NCI-H226 (cell line): ENCODE results near the gene MPP2.
"Not testable (repeated sequence)": the region's sequence is repeated elsewhere in the genome, so short reads cannot be mapped to it uniquely, and the experiment has no call there.

Experiments
- DNase-seq: peaks from one replicate; pipeline ENCODE4 v3.0.0-alpha.2; 2015

Gene MPP2

DNA sequence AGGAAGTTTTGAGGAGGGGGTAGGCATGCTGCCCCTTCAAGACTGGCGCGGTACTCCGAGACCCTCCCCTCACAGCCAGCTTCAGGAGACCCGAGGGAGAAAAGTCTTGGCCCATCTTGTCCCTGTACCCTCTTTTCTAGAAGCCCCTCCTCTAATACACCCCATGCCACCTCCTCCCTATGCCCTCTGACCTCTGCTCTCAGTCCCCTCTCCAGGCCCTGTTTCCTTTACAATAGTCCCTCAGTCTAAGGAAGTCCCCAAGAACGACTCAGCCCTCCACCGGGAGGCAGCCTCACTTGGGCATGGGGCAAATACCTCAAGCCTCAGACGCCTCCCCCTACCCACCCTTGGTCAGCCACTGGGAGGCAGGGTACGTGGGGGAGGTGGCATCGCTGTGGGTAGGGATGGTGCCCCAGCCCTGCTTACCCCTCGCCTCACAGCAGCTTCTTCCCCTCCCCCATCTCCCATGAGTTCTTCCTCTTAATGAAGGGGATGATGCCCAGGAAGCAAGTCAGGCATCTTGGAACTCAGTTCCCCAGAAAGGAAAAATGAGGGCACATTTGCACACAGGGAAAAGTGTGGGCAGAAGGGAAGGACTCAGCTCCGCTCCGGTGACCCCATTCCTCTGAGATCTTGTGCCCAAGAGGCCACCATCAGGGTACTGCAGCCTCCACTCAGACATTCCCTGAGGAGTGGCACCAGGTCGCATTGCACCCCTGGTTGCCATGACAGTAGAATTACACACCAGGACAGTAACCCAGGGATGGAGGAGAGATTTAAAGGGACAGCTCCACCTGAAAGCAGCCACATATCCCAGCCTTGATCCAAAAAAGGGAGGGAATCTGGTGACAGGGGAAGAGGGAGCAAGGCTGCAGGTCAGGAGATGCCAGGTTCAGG, 6.2 kb downstream of the MPP2 start:
- no peak for DNase-seq

DNA sequence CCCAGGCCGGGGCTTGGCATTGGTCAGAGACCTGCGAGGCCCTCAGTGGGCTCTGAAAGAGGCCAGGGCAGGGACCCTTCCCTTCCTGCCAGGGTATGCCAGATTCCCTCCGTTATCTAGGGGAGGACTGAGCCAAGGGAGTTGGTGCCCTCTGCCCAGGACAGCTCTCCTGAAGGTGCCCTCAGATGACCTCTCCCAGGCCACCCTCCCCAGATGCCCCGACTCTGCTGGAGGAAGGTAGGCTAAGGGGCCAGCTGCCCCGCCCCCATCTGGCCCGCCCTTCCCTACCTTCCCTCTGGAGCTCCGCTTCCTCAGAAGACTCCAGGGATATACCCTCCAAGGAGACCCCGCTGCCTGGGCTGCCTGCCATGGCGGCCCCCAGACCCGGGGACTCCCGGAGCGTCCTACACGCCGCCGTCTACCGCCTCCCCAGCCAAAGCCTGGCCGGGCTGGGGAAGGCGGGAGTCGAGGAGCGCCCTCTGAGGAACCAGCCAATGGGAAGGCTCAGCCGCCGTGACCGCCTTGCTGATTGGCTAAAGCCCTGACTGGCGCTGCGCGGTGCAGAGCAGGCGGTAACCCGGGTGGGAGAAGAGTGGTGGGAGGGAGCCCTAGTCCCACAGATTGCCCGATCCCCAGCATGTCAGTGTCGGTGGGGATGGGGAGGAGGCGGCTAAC, 7.0 kb downstream of the MPP2 start:
- peak; percentile 89 for DNase-seq

DNA sequence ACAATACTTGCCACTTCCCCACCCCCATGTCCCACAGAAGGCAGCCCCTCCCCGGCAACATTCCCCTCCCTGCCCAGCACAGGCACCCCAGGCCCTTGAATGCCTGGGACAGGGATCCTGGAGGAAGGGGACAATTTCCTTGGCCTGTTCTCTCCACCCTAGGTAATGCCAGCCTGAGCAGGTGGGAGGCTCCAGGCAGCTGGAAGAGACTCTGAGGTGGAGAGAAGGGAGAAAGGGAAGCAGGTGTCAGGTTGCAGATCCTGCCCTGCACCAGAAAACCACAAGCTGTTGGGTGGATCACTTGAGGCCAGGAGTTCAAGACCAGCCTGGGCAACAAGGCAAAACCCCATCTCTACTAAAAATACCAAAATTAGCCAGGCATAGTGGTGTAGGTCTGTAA, 8.9 kb downstream of the MPP2 start:
- DNase-seq: peak; percentile 6

DNA sequence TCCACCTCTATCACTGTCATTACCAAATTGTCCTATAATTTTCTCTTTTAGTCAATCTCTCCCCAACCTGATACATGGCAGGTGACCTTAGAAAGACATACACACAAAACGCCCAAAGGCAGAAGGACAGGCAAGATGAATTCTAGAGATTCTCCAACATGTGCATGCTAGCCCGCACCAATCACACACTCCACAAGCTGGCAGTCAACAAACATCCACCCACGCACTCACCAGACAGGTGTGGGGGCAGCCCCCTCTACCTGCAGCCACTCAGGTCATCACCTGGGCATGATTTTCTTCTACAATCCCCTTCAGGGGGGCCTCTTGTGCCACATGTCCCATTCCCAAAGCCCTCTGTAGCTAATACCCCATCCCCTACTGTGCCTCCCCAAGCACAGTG, 9.5 kb downstream of the MPP2 start:
- DNase-seq: no peak

DNA sequence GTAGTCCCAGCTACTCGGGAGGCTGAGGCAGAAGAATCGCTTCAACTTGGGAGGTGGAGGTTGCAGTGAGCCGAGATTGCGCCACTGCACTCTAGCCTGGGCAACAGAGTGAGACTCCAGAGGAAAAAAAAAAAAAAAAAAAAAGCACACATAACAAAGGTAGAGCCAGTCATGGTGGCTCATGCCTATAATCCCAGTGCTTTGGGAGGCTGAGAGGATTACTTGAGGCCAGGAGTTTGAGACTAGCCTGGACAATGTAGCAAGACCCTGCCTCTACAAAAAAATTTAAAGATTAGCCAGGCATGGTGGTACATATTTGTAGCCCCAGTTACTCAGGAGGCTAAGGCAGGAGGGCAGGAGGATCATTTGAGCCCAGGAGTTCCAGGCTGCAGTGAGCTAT, 12.8 kb downstream of the MPP2 start:
- DNase-seq: not testable (repeated sequence)

DNA sequence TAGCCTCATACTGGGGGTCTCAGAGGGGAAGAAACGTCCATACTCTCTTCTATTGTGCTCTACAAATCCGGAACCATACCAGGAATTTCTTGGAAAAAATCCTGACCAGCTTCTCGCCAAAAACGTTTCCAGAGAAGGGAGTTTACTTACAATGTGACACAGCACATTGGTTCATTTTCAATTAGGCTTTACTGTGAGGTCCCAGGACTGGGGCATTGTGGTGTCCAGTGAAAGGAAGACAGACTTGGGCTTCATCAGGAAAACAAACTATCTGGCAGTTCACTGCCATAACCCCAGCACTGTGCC, 14.7 kb downstream of the MPP2 start:
- no peak for DNase-seq

DNA sequence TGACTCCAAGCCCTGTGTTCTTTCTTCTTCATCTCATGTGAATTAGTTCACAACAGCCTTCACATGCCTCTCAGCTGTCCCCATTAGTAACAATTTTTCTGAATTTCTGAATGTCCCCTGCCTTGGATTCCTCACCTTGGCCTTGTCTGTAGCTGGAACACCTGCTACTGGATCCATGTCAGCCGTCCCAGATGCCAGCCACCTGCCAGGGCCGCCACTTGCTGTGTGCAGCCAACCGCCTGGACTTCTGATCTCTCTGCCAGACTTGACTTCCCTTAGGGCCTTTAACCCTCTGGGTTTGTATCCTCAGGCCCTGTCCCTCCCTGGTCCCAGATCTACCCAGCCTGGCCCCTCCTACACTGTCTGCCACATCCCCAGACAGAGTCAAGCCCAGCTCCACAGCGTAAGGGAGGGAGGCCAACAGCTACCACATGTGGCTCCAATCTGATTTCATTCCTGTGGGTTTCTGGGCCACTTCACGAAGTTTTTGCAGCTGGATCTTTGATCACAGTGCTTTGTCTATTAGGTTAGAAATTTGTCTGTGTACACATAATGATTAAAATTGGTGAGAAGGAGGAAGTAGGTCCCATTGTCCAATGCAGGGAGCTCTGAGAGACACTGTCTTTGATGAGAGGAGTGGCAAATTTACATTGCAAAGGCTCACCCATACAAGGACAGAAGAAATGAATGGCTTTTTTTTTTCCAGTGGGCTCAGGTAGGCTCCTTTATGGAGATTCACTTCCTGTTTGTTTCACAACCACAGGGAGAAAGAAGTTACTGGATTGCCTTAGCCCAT, 15.3 kb downstream of the MPP2 start:
- DNase-seq: no peak

DNA sequence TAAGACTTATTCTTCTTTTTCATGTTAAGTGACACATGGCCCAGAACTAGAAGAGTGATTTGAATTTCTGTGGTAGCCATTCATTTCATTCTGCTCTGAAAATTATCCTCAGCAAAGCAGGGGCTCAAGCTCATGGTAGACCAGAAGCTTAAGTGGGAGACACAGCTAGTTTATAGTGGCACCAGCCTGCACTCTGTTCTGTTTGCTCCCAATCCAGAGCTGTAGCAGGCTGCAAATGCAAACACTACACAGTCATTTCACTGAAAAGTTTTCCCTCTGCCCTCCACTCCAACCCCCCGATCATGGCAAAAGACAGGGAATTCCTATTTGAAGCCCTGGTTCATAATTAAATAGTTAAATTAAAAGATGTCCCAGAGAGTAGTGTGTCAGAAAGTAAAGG, 17.1 kb downstream of the MPP2 start:
- DNase-seq: no peak

DNA sequence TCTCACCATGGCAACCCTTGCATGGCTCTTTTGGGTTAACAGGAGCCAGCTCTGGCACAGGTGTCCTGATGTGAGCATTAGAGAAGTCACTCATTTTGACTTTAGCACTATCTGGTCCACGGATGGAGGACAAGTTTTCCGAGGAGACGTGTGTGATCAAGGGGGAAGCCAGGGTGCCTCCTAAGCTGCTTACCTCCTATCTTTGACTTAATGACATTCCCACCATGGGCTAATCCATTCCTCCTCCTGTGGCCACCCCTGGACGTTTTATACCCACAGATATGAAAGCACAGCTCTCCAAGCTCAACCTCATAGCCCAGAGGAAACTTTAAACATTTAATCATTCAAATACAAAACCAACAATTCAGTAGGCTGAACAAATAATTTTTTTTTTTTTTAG, 18.8 kb downstream of the MPP2 start:
- no peak for DNase-seq

DNA sequence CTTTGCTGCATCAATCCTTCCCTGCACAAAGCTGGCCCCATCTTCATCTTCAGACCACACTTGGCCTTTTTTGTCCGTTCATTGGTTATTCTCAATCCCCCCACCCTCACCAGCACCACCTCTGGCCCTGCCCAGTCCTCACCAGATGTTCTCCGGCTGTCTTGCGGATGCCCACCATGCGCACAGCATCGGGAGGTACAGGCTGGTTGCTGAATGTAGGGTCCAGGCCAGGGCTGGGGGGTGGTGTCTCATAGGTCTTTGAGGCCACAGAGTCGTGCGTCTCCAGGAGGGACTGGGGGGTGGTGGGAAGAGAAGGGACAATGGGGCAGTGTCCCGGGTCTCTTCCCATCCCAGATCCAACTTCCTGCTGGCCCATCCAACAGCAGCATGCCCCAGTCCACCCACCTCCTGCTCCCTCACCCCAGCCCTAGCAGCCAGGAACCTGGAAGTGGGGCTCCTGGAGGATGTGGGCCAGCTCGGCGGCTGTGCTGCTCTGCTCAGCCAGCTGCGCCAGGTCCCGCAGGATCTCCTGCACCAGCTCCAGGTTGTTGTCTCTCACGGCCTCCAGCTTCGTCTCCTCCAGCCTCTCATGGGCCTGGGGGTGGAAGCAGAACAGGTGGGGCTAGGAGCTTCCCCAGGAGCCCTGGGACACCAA, 24.4 kb downstream of the MPP2 start:
- no peak for DNase-seq

DNA sequence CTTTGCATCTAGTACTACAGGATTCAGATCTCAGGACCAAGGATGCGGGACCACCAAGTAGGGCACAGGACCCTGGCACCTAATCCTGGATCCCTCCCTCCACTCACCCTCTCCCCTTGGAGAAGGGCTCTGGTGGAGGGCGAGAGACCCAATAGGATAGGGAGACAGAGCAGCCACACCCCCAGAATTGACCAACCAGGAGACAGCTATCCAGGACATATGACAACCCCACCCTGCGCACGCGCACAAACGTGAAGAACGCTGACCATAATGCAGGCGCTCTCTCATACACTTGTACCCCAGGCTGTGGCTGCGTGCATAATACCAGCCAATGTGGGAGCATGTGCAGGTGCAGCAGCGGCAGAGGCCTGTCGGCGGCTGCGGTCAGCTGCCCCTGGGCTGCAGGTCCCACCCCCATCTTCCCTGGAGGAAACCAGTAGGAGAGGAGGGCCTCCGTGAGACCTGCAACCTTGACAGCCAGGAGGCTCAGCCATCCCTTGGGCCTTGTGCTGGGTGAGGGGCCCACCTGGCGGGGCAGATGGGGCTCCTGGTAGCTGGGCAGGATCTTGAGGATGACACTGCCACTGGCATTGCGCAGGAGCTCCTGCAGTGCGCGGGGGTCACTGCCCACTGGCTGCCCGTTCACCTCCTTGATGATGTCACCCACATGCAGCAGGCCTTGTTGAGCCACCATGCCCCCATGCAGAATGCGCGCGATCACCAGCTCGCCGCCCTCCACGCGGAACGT, 25.4 kb downstream of the MPP2 start:
- no peak for DNase-seq

DNA sequence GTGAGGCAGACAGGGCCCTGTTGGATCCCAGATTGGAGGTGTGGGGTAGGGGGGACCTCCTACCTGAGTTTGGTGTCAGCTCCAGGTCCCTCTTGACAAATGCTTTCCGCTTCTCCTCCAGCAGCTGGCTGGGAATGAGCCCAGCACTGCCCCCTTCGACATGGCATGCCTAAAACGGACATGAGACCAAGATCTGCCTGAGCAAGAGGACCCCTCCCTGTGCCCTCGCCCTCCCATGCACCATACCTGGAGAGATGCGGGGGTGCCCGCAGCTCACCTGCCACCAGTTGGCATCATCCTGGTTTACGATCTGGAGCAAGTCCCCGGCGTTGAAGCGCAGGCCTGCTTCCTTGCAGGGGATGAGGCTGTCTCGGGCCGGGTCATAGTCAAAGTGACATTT, 26.2 kb downstream of the MPP2 start:
- DNase-seq: no peak

DNA sequence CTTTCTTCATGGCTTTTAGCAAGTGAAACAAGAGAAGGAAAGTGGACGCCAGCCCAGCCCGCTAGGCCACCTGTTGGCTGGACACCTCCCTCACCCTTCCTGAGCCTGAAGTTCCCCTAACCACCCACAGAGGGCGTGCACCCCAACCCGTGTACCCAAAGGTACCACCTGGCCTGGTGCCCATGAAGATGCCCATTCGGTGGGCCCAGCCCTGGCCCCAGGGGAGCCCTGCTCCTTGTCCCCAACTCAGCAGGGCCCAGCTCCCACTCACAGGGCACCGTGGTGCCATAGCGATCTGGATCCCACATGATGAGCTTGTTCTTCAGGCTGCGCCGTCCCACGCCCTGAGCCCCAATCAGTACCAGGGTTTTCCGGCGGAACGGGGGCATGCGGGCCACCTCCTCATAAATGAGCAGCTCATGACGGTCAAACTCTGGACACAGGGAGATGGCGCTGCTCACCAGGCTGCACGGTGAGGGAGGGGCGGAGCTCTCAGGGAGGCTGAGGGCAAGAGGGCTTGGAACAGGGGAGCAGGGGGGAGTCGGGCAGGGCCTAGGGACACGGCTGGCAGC, 26.8 kb downstream of the MPP2 start:
- DNase-seq: peak; percentile 41

DNA sequence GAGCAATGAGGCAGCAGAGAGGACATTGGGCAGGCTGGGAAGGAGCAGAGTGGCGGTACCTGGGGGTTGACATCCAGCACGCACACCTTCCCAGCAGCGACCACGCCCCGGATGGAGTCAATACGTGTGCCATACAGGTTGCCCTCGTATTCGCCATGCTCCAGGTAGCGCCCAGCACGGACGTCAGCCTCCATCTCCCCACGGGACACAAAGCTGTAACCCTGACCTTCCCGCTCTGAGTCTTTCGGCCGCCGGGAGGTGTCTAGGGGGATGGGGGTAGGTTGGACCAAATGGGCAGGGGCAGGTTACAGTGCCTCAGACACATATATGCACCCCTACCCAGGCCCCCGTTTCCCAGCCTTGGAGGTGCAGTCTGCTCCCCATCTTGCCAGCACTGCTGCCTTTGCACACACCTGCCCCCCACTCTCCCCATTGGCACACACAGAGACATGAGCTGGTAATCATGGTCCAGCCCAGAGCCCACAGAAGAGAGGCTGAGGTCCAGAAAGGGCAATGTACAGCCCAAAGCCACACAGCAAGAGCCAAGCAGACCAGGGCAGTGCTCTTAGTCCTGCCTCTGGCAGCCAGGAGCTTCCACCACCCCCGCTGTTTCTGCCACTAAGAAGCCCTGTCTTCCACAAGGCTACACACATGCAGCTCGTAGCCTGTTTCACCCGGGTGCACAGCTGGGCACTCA, 27.5 kb downstream of the MPP2 start:
- no peak for DNase-seq

DNA sequence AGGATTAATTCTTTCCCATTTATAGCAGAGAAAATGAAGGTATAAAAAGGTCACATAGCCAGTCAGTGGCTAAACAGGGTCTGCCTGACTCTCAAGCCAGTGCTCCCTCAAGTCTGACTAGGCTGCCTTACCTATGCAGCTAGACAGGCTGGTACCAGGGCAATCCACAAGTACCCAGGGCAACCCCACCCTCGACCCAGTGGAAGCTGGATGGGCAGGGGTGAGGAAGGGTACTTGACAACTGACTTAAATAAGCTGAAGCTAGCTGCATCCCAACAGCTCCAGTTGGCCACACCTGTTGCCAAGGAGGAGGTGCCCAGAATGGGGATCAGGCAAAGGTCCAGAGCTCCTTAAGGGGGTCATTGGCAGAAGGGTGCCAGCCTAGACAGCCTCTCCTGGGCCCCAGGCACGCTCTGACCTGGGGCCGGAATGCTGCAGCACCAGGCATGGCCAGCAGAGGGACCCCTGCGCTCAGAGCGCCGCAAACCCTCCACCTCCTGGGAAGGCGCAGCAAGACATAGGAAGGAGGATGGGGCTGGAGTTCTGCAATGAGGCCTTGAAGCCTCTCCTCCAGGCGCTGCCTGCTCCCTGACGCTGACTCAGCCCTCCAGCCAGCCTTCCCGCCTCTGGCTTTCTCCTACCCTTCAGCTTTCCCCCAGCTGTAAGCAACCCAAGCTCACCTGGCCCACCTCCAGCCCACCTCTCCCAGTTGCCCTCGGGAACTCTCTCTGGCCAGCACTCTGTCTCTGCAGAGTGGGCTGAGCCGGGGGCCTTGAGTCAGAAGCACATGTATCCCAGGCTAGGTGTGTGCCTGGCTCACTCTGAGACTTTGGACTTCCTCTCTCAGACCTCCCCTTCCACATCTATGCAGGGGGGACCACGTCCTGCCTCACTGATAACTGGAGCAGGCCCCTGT, 28.8 kb downstream of the MPP2 start:
- DNase-seq: peak; percentile 87

DNA sequence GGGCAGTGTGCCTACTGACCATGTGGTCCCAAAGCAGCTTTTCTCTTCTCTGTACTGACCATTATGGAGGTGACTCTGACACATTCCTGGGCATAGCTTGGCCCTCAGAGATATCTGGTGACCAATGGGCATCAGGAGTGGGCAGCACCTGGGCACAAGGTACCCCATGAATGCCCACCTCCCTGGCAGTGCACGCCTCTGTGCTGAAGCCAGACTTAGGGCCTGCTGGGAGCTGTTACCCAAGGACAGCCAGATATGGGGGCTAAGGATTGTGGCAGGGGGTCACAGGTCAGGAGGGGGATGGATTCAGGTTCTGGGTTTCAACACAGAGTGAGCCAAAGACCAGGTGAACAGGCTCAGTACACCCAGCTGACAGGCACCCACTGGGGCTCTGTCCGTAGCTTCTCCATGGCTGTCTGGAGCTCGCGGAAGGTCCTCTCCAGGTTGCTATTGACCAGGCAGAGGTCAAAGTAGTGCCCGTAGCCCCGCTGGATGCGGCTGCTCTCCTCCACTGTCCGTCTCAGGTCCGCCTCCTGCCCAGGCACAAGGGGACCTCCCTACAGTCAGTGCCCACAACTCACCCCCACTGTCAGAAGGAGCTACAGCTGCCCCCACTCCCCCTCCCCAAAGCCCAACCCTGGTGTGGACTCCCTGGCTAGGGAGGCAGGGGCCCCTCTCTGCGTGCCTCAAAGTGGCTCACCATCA, 29.7 kb downstream of the MPP2 start:
- DNase-seq: no peak

DNA sequence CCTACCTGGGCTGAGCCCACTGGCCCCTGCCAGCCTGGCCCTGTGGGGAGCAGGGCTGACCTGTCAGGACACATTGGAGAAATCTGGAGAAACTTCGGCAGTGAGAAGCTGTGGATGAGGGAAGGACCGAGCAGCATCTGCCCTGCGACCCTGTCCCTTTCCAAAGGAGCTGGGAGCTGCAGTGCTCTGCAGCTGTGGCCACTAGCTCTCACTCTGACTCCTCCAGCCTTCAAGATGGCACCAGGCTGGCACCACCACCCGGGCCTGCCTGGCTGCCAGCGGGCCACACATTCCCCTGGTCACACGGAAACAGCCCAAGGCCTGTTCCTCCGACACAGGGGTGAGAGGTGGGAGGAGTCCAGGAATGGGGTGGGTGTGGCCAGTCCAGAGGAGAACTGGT, 30.3 kb downstream of the MPP2 start:
- no peak for DNase-seq

DNA sequence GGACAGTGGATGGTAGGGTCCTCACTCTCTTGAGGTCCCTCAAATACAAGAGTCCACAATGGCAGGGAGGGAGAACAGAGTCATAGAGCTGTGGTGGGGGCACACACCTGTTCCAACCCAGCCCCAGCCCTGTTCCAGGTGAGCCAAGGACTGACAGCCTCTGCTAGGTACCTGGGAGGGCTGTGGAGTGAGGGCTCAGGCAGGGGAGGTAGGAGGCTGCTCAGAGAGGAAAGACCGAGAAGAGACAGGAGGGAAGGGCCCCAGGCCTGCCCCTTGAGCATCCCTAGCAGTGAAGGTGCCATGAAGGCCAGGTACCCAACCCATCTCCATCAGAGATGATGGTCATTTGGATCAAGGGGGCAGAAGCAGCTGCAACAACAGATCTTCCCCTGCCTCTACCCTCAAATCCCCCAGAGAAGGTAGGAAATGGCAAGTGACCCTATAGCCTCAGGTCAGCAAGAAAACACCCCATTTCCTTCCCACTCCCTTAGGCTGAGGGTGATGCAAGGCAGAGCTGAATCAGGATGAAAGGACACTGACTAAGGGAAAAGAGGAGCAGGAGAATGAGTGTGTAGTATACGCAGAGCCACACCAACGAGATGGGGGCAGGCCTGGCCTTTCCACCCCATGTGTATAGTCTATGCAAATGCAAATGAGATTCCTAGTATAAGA, 31.7 kb downstream of the MPP2 start:
- DNase-seq: no peak

DNA sequence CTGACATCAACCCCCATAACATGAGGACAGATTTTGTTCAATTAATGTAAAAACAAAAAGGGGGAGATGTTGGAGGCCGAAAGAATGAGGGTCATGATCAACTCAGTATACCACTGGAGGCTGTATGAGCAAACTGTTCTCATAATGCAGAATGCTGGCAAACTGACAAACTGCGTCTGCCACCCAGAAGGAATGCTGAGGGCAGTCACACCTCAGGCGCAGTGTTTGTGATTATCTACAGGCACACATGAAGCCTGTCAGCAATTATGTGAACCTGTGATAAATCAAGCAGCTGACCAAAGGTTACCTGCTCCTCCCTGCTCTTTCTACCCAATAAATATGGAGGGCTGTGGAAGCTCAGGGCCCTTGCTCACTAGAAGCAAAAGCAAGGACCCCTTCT, 33.0 kb downstream of the MPP2 start:
- DNase-seq: no peak
